ENCODE results near the gene RABGAP1L.
A peak's percentile ranks its signal among the peaks of the same experiment; 100 is the strongest.
"Not testable (repeated sequence)": the region's sequence is repeated elsewhere in the genome, so short reads cannot be mapped to it uniquely, and the experiment has no call there.

RABGAP1L gene

GRCh38 chr1:174623324-174624035, 464.2 kb downstream of the RABGAP1L start:
- DNase-seq: no peak

GRCh38 chr1:174626031-174627025, 467.0 kb downstream of the RABGAP1L start:
- DNase-seq: no peak

GRCh38 chr1:174637487-174637886, 478.2 kb downstream of the RABGAP1L start:
- DNase-seq: no peak

- no peak for DNase-seq
Observed at GRCh38 chr1:174639461-174639860, 480.1 kb downstream of the RABGAP1L start.

GRCh38 chr1:174640783-174641182, 481.5 kb downstream of the RABGAP1L start:
- DNase-seq: no peak

GRCh38 chr1:174642393-174642792, 483.1 kb downstream of the RABGAP1L start:
- DNase-seq: no peak

GRCh38 chr1:174643206-174643605, 483.9 kb downstream of the RABGAP1L start:
- no peak for DNase-seq

GRCh38 chr1:174649572-174649971, 490.3 kb downstream of the RABGAP1L start:
- not testable (repeated sequence) for DNase-seq

GRCh38 chr1:174652569-174653280, 493.4 kb downstream of the RABGAP1L start:
- no peak for DNase-seq

- no peak for DNase-seq
Observed at GRCh38 chr1:174654560-174654959, 495.2 kb downstream of the RABGAP1L start.

GRCh38 chr1:174656409-174657059, 497.2 kb downstream of the RABGAP1L start:
- DNase-seq: no peak

GRCh38 chr1:174657411-174657810, 498.1 kb downstream of the RABGAP1L start:
- DNase-seq: no peak

- no peak for DNase-seq
Observed at GRCh38 chr1:174657893-174658292, 498.6 kb downstream of the RABGAP1L start.

- no peak for DNase-seq
Observed at GRCh38 chr1:174659823-174660222, 500.5 kb downstream of the RABGAP1L start.

GRCh38 chr1:174660476-174660875, 501.2 kb downstream of the RABGAP1L start:
- no peak for DNase-seq

GRCh38 chr1:174663358-174663757, 504.0 kb downstream of the RABGAP1L start:
- no peak for DNase-seq

GRCh38 chr1:174666248-174666647, 506.9 kb downstream of the RABGAP1L start:
- no peak for DNase-seq

- no peak for DNase-seq
Observed at GRCh38 chr1:174671826-174672225, 512.5 kb downstream of the RABGAP1L start.

GRCh38 chr1:174676856-174677255, 517.5 kb downstream of the RABGAP1L start:
- peak; percentile 88 for DNase-seq

GRCh38 chr1:174678657-174679056, 519.3 kb downstream of the RABGAP1L start:
- DNase-seq: no peak

GRCh38 chr1:174680101-174680500, 520.8 kb downstream of the RABGAP1L start:
- DNase-seq: no peak

- DNase-seq: no peak
Observed at GRCh38 chr1:174682419-174683008, 523.2 kb downstream of the RABGAP1L start.
